DND-41 (cell line): Measurements from ENCODE around the gene UBR3.

Experiments
- EZH2 ChIP-seq: IDR thresholded peaks from 3 replicates; pipeline ENCODE4 v1.6.1; 2012; ENCODE audit warnings: borderline replicate concordance, low read depth, mild to moderate bottlenecking, moderate library complexity, low read length, inconsistent platforms; ENCODE audit not compliant: severe bottlenecking
- TF ChIP-seq, protein P1 (sequence below): IDR thresholded peaks from 2 replicates; pipeline ENCODE4 v1.5.1; 2012; ENCODE audit warnings: borderline replicate concordance, low read length, moderate library complexity, mild to moderate bottlenecking; ENCODE audit not compliant: poor library complexity, severe bottlenecking; ENCODE audit errors: extremely low read depth

DNA sequence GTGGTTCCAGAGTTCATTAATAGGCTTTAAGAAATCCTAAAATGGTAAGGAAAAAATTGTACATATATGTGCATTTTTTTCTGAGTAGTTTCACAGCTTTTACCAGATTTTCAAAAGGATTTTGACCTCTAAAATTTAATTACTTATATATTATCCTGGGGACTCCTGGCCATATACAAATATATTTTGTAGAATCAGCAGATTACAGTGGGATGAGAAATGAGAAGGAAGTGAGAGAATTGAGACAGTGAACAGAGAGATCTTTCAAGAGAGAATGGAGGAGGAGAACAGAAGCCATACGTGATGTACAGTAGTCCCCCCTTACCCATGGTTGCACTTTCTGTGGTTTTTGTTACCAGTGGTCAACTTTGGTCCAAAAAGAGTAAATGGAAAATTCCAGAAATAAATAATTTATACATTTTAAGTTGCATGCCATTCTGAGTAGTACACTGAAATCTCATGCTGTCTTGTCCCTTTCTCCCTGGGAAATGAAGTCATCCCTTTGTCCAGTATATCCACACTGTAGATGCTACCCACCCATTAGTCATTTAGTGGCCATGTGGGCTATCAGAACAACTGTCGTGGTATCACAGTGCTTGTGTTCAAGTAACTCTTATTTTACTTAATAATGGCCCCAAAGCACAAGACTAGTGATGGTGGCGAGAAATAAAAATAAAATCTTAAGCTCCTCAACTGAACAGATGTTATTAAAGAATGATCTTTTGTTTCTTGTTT is 220.2 kb downstream of the UBR3 start:
- TF ChIP-seq EZH2: no peak
- TF ChIP-seq, protein P1, sequence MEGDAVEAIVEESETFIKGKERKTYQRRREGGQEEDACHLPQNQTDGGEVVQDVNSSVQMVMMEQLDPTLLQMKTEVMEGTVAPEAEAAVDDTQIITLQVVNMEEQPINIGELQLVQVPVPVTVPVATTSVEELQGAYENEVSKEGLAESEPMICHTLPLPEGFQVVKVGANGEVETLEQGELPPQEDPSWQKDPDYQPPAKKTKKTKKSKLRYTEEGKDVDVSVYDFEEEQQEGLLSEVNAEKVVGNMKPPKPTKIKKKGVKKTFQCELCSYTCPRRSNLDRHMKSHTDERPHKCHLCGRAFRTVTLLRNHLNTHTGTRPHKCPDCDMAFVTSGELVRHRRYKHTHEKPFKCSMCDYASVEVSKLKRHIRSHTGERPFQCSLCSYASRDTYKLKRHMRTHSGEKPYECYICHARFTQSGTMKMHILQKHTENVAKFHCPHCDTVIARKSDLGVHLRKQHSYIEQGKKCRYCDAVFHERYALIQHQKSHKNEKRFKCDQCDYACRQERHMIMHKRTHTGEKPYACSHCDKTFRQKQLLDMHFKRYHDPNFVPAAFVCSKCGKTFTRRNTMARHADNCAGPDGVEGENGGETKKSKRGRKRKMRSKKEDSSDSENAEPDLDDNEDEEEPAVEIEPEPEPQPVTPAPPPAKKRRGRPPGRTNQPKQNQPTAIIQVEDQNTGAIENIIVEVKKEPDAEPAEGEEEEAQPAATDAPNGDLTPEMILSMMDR: no peak
